Gastroesophageal sphincter (tissue), 4 donors: ENCODE data around the gene LRRC30. TPM values are rescaled to one million over a fixed set of nuclear protein-coding genes. Genes with fewer than 3 reads are reported as not detected.

Source experiments
- ATAC-seq: fragments of 150-250 bp; one replicate; pipeline ENCODE4 v1.9.1; 2016; ENCODE audit warnings: mild to moderate bottlenecking, moderate library complexity
- H3K27ac ChIP-seq, 4 donors: fragments of 200-600 bp; sonication (generic) in 3 of 4; 1 replicate in 3 of 4; 2 replicates in 1 of 4; pipeline ENCODE4 v1.5.1; 2016 to 2019
- H3K27me3 ChIP-seq: fragments of 200-600 bp; sonication (generic); one replicate; pipeline ENCODE4 v1.5.1; 2019
- H3K36me3 ChIP-seq, 2 donors: fragments of 200-600 bp; sonication (generic); one replicate each; pipeline ENCODE4 v1.5.1; 2019; ENCODE audit warnings: control low read depth in 1 of 2
- H3K4me1 ChIP-seq, 3 donors: fragments of 200-600 bp; sonication (generic); 1 replicate in 2 of 3; 2 replicates in 1 of 3; pipeline ENCODE4 v1.5.1; 2016 to 2019; ENCODE audit warnings: control low read depth in 2 of 3
- H3K4me3 ChIP-seq, 2 donors: fragments of 200-600 bp; sonication (generic); one replicate each; pipeline ENCODE4 v1.5.1; 2019; ENCODE audit warnings: mild to moderate bottlenecking in 1 of 2, moderate library complexity in 1 of 2
- H3K9me3 ChIP-seq, 3 donors: fragments of 200-600 bp; sonication (generic); one replicate each; pipeline ENCODE4 v1.5.1; 2017 to 2019; ENCODE audit warnings: control low read depth in 2 of 3
- CTCF ChIP-seq, 4 experiments: fragments of 200-600 bp in 2 of 4; fragments of 450-650 bp in 2 of 4; sonication (generic) in 1 of 4; IDR thresholded peaks; one replicate each; pipeline ENCODE4 v1.5.1; 2017 to 2019; ENCODE audit warnings: antibody characterized with exemption in 4 of 4, mild to moderate bottlenecking in 2 of 4, moderate library complexity in 2 of 4
- EP300 ChIP-seq: sonication (generic); formaldehyde crosslinking; IDR thresholded peaks from one replicate; pipeline ENCODE4 v1.6.1; 2017; ENCODE audit warnings: antibody characterized with exemption, mild to moderate bottlenecking
- POLR2A ChIP-seq, 2 donors: fragments of 450-650 bp; IDR thresholded peaks; one replicate each; pipeline ENCODE4 v1.6.1; 2017; ENCODE audit warnings: antibody characterized with exemption in 2 of 2, mild to moderate bottlenecking in 2 of 2, moderate library complexity in 1 of 2
- POLR2AphosphoS5 ChIP-seq: sonication (generic); formaldehyde crosslinking; IDR thresholded peaks from one replicate; pipeline ENCODE4 v1.6.1; 2017; ENCODE audit warnings: antibody characterized with exemption
- WGBS, 2 donors: methylation state at CpG; one replicate each; pipeline ENCODE4 v1.1.5; 2018; ENCODE audit warnings: low coverage in 1 of 2; 5-methylcytosine and 5-hydroxymethylcytosine counted together
- total RNA-seq, 4 donors: library from RNA; depleted of rRNA; stranded (reverse); fragments of >200 nt; gene quantifications; one replicate each; pipeline ENCODE4 v1.1.0, GENCODE V29; 2016

LRRC30 gene
- total RNA-seq, 4 donors from 2014 or later, result not detected

- Histone ChIP-seq H3K36me3 (no peaks in the 10 kb centered on the region), H3K27ac (no peak overlapping the region), H3K27me3 (no peaks in the 10 kb centered on the region), H3K4me3 (no peak overlapping the region), H3K9me3 (no peaks in the 10 kb centered on the region), H3K4me1 (no peaks in the 10 kb centered on the region)
- no peak for ATAC-seq
- WGBS, 2 donors, result 100% methylated on average over 1 of the region's 2 CpGs
- TF ChIP-seq POLR2A (IDR thresholded peaks at IDR 0.05), result no peak
- no peak for TF ChIP-seq EP300
- TF ChIP-seq POLR2AphosphoS5, result no peak
- TF ChIP-seq CTCF (IDR thresholded peaks at IDR 0.05), result no peak
Observed at GRCh38 chr18:7281579-7281978, 50.7 kb downstream of the LRRC30 start.

Other genes with a start within 250 kb of the LRRC30 start
- 1 to 10 TPM in 1 of 4 donors, under 1 TPM in 3; under 0.01 to 1.0 (median 0.60) TPM for gene LAMA1, start 113.3 kb upstream of the LRRC30 start, total RNA-seq